HepG2 (cell line): ENCODE results near the gene OR2T27. TPM values are rescaled to one million over a fixed set of nuclear protein-coding genes. Genes with fewer than 3 reads are reported as not detected.
A peak's percentile ranks its signal among the peaks of the same experiment; 100 is the strongest.
"Not testable (repeated sequence)": the region's sequence is repeated elsewhere in the genome, so short reads cannot be mapped to it uniquely, and the experiment has no call there.

ENCODE experiments used
- ATAC-seq: fragments of 200-7000 bp; cut with Tn5 transposase; 3 replicates; pipeline ENCODE4 v1.9.1; 2020; ENCODE audit warnings: mild to moderate bottlenecking, moderate library complexity
- Bru-seq: library from RNA; stranded (reverse); fragments of 400-500 nt; gene quantifications from one replicate; lab custom pipeline; 2021; lab: Mats Ljungman, UMichigan
- BruChase-seq, 2 experiments: library from RNA; stranded (reverse); fragments of 400-500 nt; gene quantifications; one replicate each; lab custom pipeline; 2021; lab: Mats Ljungman, UMichigan
- BruUV-seq: library from RNA; stranded (reverse); fragments of 400-500 nt; replicated peaks from 2 replicates; lab custom pipeline; 2021; lab: Mats Ljungman, UMichigan
- CTCF ChIA-PET: fragments of 300-600 bp; formaldehyde crosslinking; extraction: SDS; loops from one replicate; lab custom pipeline; 2021; ENCODE audit warnings: low total read pairs, inconsistent platforms, low intra/inter-chr PET ratio; lab: Yijun Ruan, JAX
- POLR2A ChIA-PET: fragments of 350-600 bp; sonication (Branson Sonifier 250); formaldehyde crosslinking; loops from one replicate; lab custom pipeline; 2020; ENCODE audit warnings: antibody characterized with exemption, inconsistent platforms; lab: Yijun Ruan, JAX
- DNase-seq: peaks from one replicate; pipeline ENCODE4 v3.0.0-alpha.2; 2015; ENCODE audit warnings: low spot score
- FAIRE-seq: peaks from 3 replicates; lab custom pipeline; 2011; peaks lifted over from hg19 to GRCh38; lab: Jason Lieb, UNC
- H2AFZ ChIP-seq: one replicate; pipeline ENCODE4 v1.6.1; 2011; ENCODE audit warnings: low read length, inconsistent platforms
- H3K27ac ChIP-seq: fragments of 300-600 bp; 3 replicates; pipeline ENCODE4 v1.8.0; 2011; ENCODE audit warnings: mixed run types, mild to moderate bottlenecking, mixed read lengths, low read length, inconsistent platforms; ENCODE audit not compliant: insufficient read depth; ENCODE audit errors: extremely low read length
- H3K27me3 ChIP-seq, 2 experiments: fragments of 200-600 bp in 1 of 2; 2 replicates in 1 of 2; 3 replicates in 1 of 2; pipeline versions ENCODE4 v1.6.0 to v1.8.0; 2011; ENCODE audit warnings: low read length in 2 of 2, mild to moderate bottlenecking in 2 of 2, moderate library complexity in 2 of 2, inconsistent platforms in 1 of 2; ENCODE audit not compliant: insufficient read depth in 2 of 2, control insufficient read depth in 1 of 2
- H3K36me3 ChIP-seq, 2 experiments: fragments of 200-600 bp in 1 of 2; replicated peaks in 1 of 2; 2 replicates in 1 of 2; 3 replicates in 1 of 2; pipeline versions ENCODE4 v1.5.1 to v1.8.0; 2011; ENCODE audit warnings: low read length in 2 of 2, inconsistent platforms in 1 of 2; ENCODE audit not compliant: insufficient read depth in 2 of 2, control insufficient read depth in 1 of 2
- H3K4me1 ChIP-seq: 2 replicates; pipeline ENCODE4 v1.5.1; 2012; ENCODE audit warnings: low read length, inconsistent platforms; ENCODE audit not compliant: insufficient read depth
- H3K4me2 ChIP-seq: 2 replicates; pipeline ENCODE4 v1.6.0; 2011; ENCODE audit warnings: low read depth, low read length, inconsistent platforms
- H3K4me3 ChIP-seq, 3 experiments: fragments of 200-600 bp in 1 of 3; sonication (generic), shearing (Covaris generic) in 1 of 3; replicated peaks in 1 of 3; 2 replicates each; pipeline ENCODE4 v1.5.1; 2011 to 2016; ENCODE audit warnings: low read length in 3 of 3, inconsistent platforms in 2 of 3, low read depth in 2 of 3, mild to moderate bottlenecking in 2 of 3, control low read depth in 1 of 3, mixed read lengths in 1 of 3; ENCODE audit not compliant: insufficient read depth in 1 of 3
- H3K79me2 ChIP-seq: one replicate; pipeline ENCODE4 v1.6.1; 2011; ENCODE audit warnings: low read length, inconsistent platforms; ENCODE audit not compliant: insufficient read depth
- H3K9ac ChIP-seq: 2 replicates; pipeline ENCODE4 v1.6.0; 2011; ENCODE audit warnings: mild to moderate bottlenecking, low read depth, low read length, inconsistent platforms; ENCODE audit not compliant: insufficient read depth
- H3K9me3 ChIP-seq: 2 replicates; pipeline ENCODE4 v1.5.1; 2012; ENCODE audit warnings: mild to moderate bottlenecking, low read length
- H4K20me1 ChIP-seq: 2 replicates; pipeline ENCODE4 v1.6.0; 2011; ENCODE audit warnings: inconsistent platforms, mild to moderate bottlenecking, low read length, moderate library complexity; ENCODE audit not compliant: insufficient read depth
- LBX2 ChIP-seq: sonication (generic); formaldehyde crosslinking; IDR thresholded peaks from 2 replicates; pipeline ENCODE4 v1.5.0; 2020; ENCODE audit warnings: missing genetic modification reagents, mild to moderate bottlenecking, borderline replicate concordance
- MED13 ChIP-seq: sonication (generic); formaldehyde crosslinking; IDR thresholded peaks from 2 replicates; pipeline ENCODE4 v1.5.0; 2020; ENCODE audit warnings: missing genetic modification reagents
- NR3C1 ChIP-seq: sonication (generic); formaldehyde crosslinking; IDR thresholded peaks from 2 replicates; pipeline ENCODE4 v1.4.0; 2020; ENCODE audit warnings: missing genetic modification reagents
- RNF219 ChIP-seq: sonication (generic); formaldehyde crosslinking; IDR thresholded peaks from 2 replicates; pipeline ENCODE4 v1.5.0; 2020; ENCODE audit warnings: mild to moderate bottlenecking, missing genetic modification reagents
- STAG1 ChIP-seq: sonication (generic); formaldehyde crosslinking; IDR thresholded peaks from 2 replicates; pipeline ENCODE4 v1.4.0; 2020; ENCODE audit warnings: missing genetic modification reagents
- ZNF232 ChIP-seq: sonication (generic); formaldehyde crosslinking; IDR thresholded peaks from 2 replicates; pipeline ENCODE4 v1.4.0; 2020; ENCODE audit warnings: missing genetic modification reagents, borderline replicate concordance
- ZNF713 ChIP-seq: sonication (generic); formaldehyde crosslinking; IDR thresholded peaks from 2 replicates; pipeline ENCODE4 v1.4.0; 2020; ENCODE audit warnings: mild to moderate bottlenecking, missing genetic modification reagents
- WGBS: methylation state at CpG from one replicate; pipeline ENCODE4 v1.1.6; 2017; ENCODE audit warnings: low lambda C conversion rate; 5-methylcytosine and 5-hydroxymethylcytosine counted together
- in situ Hi-C: cut with HindIII; loops from 2 replicates; pipeline ENCODE4 v1.10.0; 2017; ENCODE audit warnings: low pct_unique_long_range_greater_than_20kb; ENCODE audit not compliant: extremely low pct_ligation_motif_present
- intact Hi-C: fragments of 100-400 bp; cut with micrococcal nuclease; formaldehyde crosslinking; loops from one replicate; pipeline ENCODE4 v1.10.0; 2022; ENCODE audit not compliant: unreplicated experiment
- long read RNA-seq, 2 experiments: library from RNA in 1 of 2; library from polyadenylated mRNA in 1 of 2; stranded (forward) in 1 of 2; unstranded in 1 of 2; transcript quantifications; one replicate each; pipeline ENCODE4 v2.0.0, GENCODE V29; 2019 to 2022
- polyA minus RNA-seq, 3 experiments: library from RNA; depleted of rRNA, polyadenylated mRNA; stranded (reverse); fragments of >200 nt; gene quantifications; 2 replicates each; pipeline ENCODE4 v1.2.3, GENCODE V29; 2011; ENCODE audit warnings: low replicate concordance in 1 of 3
- polyA plus RNA-seq, 8 experiments: library from polyadenylated mRNA; depleted of rRNA in 3 of 8; stranded (reverse) in 7 of 8; unstranded in 1 of 8; fragments of >200 nt; fragmentation: Illumina TruSeq in 4 of 8; extraction: Trizol in 4 of 8; gene quantifications; 2 replicates each; pipeline versions ENCODE4 v1.2.1 to v1.2.3, GENCODE V29; 2011 to 2016; ENCODE audit warnings: low read depth in 4 of 8, missing spikeins in 1 of 8, mixed read lengths in 1 of 8; ENCODE audit not compliant: insufficient read depth in 1 of 8
- total RNA-seq, 5 experiments: library from RNA; depleted of rRNA; stranded (reverse); fragments of >200 nt; fragmentation: Illumina TruSeq; extraction: Trizol; gene quantifications; 2 replicates each; pipeline ENCODE4 v1.2.3, GENCODE V29; 2016; ENCODE audit warnings: low read depth in 1 of 5

Gene OR2T27
- not detected in 2 replicates for total RNA-seq (2016; rRNA removed; fragmentation: Illumina TruSeq; extraction: Trizol)
- total RNA-seq (2016; cell fraction: cytosol; rRNA removed; fragmentation: Illumina TruSeq; extraction: Trizol; ENCODE audit: low read depth), result not detected in 2 replicates
- total RNA-seq (2016; cell fraction: insoluble cytoplasmic fraction; rRNA removed; fragmentation: Illumina TruSeq; extraction: Trizol), result not detected in 2 replicates
- total RNA-seq (2016; cell fraction: membrane; rRNA removed; fragmentation: Illumina TruSeq; extraction: Trizol), result not detected in 2 replicates
- total RNA-seq (2016; cell fraction: nucleus; rRNA removed; fragmentation: Illumina TruSeq; extraction: Trizol), result not detected in 2 replicates
- polyA plus RNA-seq (2011; rRNA removed), result not detected in 2 replicates
- polyA plus RNA-seq (2011; cell fraction: cytosol; rRNA removed), result not detected in 2 replicates
- polyA plus RNA-seq (2011; cell fraction: nucleus; rRNA removed), result not detected in 2 replicates
- not detected in 2 replicates for polyA plus RNA-seq (2012)
- polyA plus RNA-seq (2016; cell fraction: cytosol; fragmentation: Illumina TruSeq; extraction: Trizol; ENCODE audit: low read depth), result not detected in 2 replicates
- polyA plus RNA-seq (2016; cell fraction: insoluble cytoplasmic fraction; fragmentation: Illumina TruSeq; extraction: Trizol; ENCODE audit: low read depth), result not detected in 2 replicates
- not detected in 2 replicates for polyA plus RNA-seq (2016; cell fraction: membrane; fragmentation: Illumina TruSeq; extraction: Trizol; ENCODE audit: low read depth)
- not detected in 2 replicates for polyA plus RNA-seq (2016; cell fraction: nucleus; fragmentation: Illumina TruSeq; extraction: Trizol; ENCODE audit: insufficient read depth, low read depth)
- polyA minus RNA-seq (2011; rRNA and poly(A)+ RNA removed; ENCODE audit: low replicate concordance), result not detected in 2 replicates
- polyA minus RNA-seq (2011; cell fraction: cytosol; rRNA and poly(A)+ RNA removed), result not detected in 2 replicates
- polyA minus RNA-seq (2011; cell fraction: nucleus; rRNA and poly(A)+ RNA removed), result not detected in 2 replicates
- Bru-seq, nascent RNA, result not detected
- not detected for BruChase-seq, experiment 1, labeled RNA remaining after a 6-hour chase
- percentile 11 among the genes with signal in this experiment for BruChase-seq, experiment 2, labeled RNA remaining after a 2-hour chase
- long read RNA-seq, experiment 1, result 0 reads
- long read RNA-seq, experiment 2, result 0 reads

GRCh38 chr1:248655354-248655753, at the start of gene OR2T27:
Gene OR2T27, minus strand, starts transcription at chr1:248655528. Its CDS starts 4,644 bp downstream, at chr1:248650884.
- H3K4me3 ChIP-seq, BruUV-seq, POLR2A ChIA-PET, H3K79me2 ChIP-seq, H3K9ac ChIP-seq, intact Hi-C loops, FAIRE-seq, H2AFZ ChIP-seq, H4K20me1 ChIP-seq, ATAC-seq, H3K27me3 ChIP-seq, H3K9me3 ChIP-seq, H3K27ac ChIP-seq, H3K4me2 ChIP-seq, H3K36me3 ChIP-seq, in situ Hi-C loops, CTCF ChIA-PET, H3K4me1 ChIP-seq, DNase-seq: not testable (repeated sequence)
- 17% methylated on average over 1 of the region's 3 CpGs for WGBS

GRCh38 chr1:248704606-248705005, 49.3 kb upstream of the OR2T27 start:
- H3K9me3 ChIP-seq, result no peaks in the 10 kb centered on the region
- no peak for DNase-seq
- no peaks in the 10 kb centered on the region for H3K27me3 ChIP-seq
- no peak for FAIRE-seq
- H4K20me1 ChIP-seq, result no peaks in the 10 kb centered on the region
- no peaks in the 10 kb centered on the region for H3K4me1 ChIP-seq
- H2AFZ ChIP-seq, result no peak overlapping the region
- no peak for ATAC-seq
- no peaks in the 10 kb centered on the region for H3K79me2 ChIP-seq
- intact Hi-C loops, result no loop called here
- BruUV-seq, result no TSS peak
- H3K4me3 ChIP-seq, result no peak overlapping the region
- no peak overlapping the region for H3K4me2 ChIP-seq
- H3K36me3 ChIP-seq, result no peaks in the 10 kb centered on the region
- POLR2A ChIA-PET, result no interaction called here
- WGBS, result 0% methylated on average over 2 of the region's 2 CpGs
- in situ Hi-C loops, result no loop called here
- H3K27ac ChIP-seq, result no peak overlapping the region
- CTCF ChIA-PET, result no interaction called here
- no peak overlapping the region for H3K9ac ChIP-seq
- TF ChIP-seq STAG1 (CRISPR knock-in tag) (no peak), LBX2 (CRISPR knock-in tag) (no peak), MED13 (CRISPR knock-in tag) (no peak), RNF219 (no peak), ZNF713 (CRISPR knock-in tag) (no peak), ZNF232 (CRISPR knock-in tag) (no peak), NR3C1 (CRISPR knock-in tag) (no peak)
